ENCODE results near the gene ST8SIA3.

DNA sequence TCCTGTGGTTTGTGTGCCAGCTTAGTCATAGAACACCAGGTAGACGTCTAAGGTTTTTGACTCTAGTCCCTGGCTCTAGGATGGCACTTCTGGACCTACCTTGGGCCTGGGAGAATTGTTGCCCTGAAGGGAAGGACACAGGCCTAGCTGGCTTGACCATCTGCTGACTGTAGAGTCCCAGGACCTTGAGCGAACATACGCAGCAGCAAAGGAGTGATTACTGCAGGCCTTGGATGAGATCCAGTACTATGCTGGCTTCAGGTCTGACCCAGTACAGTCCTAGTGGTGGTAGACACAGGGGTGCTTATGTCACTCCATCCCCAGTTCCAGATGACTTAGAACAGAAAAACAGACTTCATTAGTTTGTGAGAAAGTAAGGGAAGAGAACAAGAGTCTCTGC is 37.7 kb downstream of the ST8SIA3 start:
- TF ChIP-seq, protein P1, sequence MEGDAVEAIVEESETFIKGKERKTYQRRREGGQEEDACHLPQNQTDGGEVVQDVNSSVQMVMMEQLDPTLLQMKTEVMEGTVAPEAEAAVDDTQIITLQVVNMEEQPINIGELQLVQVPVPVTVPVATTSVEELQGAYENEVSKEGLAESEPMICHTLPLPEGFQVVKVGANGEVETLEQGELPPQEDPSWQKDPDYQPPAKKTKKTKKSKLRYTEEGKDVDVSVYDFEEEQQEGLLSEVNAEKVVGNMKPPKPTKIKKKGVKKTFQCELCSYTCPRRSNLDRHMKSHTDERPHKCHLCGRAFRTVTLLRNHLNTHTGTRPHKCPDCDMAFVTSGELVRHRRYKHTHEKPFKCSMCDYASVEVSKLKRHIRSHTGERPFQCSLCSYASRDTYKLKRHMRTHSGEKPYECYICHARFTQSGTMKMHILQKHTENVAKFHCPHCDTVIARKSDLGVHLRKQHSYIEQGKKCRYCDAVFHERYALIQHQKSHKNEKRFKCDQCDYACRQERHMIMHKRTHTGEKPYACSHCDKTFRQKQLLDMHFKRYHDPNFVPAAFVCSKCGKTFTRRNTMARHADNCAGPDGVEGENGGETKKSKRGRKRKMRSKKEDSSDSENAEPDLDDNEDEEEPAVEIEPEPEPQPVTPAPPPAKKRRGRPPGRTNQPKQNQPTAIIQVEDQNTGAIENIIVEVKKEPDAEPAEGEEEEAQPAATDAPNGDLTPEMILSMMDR (IDR thresholded peaks at IDR 0.05; ENCODE audit: extremely low read depth in 1 of 2, insufficient read depth in 1 of 2, low read depth in 1 of 2, low read length in 2 of 2), result no peak
- TF ChIP-seq, protein P2, sequence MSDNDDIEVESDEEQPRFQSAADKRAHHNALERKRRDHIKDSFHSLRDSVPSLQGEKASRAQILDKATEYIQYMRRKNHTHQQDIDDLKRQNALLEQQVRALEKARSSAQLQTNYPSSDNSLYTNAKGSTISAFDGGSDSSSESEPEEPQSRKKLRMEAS (IDR thresholded peaks at IDR 0.05; ENCODE audit: insufficient read depth, insufficient read length), result no peak
- no peak for TF ChIP-seq POLR2A (IDR thresholded peaks at IDR 0.05; ENCODE audit: low read depth, low read length)
- TF ChIP-seq GATA2 (IDR thresholded peaks at IDR 0.05; ENCODE audit: insufficient read depth, insufficient read length, low read depth, low read length), result no peak
- TF ChIP-seq POLR2AphosphoS5 (IDR thresholded peaks at IDR 0.05; ENCODE audit: insufficient read depth, low read depth, low read length), result no peak
